ENCODE data around the gene PIK3CD. TPM values are rescaled to one million over a fixed set of nuclear protein-coding genes. Genes with fewer than 3 reads are reported as not detected.

PIK3CD gene
- total and polyA plus RNA-seq, 2 of the 4 experiments (the other 2 are of a cell fraction): 5.0 to 12.1 TPM

GRCh38 chr1:9689971-9690381 is 38.4 kb downstream of the PIK3CD start:
- Histone ChIP-seq H3K4me1 (ENCODE audit: control insufficient read depth, insufficient read depth, low read length) (peaks cover 18% of the 10 kb centered on the region), H4K91ac (ENCODE audit: insufficient read depth, low read depth, low read length) (peak overlapping the region; percentile 53), H3K4me2 (ENCODE audit: low read depth, low read length) (peak overlapping the region; percentile 79), H2BK120ac (ENCODE audit: low read depth, low read length) (peak overlapping the region; percentile 64), H4K5ac (ENCODE audit: low read depth, low read length) (no peak overlapping the region), H3K23ac (ENCODE audit: low read depth, low read length) (peak overlapping the region; percentile 81), H2AK9ac (replicated peaks; ENCODE audit: low read depth, low read length, poor library complexity) (peak overlapping the region; percentile 99), H3K9me1 (ENCODE audit: insufficient read depth, low read length) (peaks cover 14% of the 10 kb centered on the region), H2AK5ac (ENCODE audit: low read depth, low read length) (peak overlapping the region; percentile 57), H3K79me1 (ENCODE audit: low read depth in 1 of 2, low read length in 2 of 2) (peaks cover 6 to 40% of the 10 kb centered on the region in 2 experiments), H3K18ac (ENCODE audit: low read depth, low read length) (peak overlapping the region; percentile 24; the same call in 1 of the 2 replicates), H3K14ac (replicated peaks; ENCODE audit: low read depth, low read length) (peak overlapping the region; percentile 29), H4K20me1 (ENCODE audit: insufficient read depth, low read length) (0 out of 2 replicates have a peak, but pooled peaks cover 7% of the 10 kb centered on the region), H2AFZ (replicated peaks; ENCODE audit: low read length, poor library complexity) (peak overlapping the region; percentile 95), H2BK15ac (ENCODE audit: low read depth, low read length) (peak overlapping the region; percentile 12; the same call in 1 of the 3 replicates), H3K36me3 (ENCODE audit: control insufficient read depth, insufficient read depth, low read length) (no peaks in the 10 kb centered on the region), H3K4me3 (ENCODE audit: insufficient read depth, low read depth, low read length) (peak overlapping the region; percentile 50), H3K56ac (ENCODE audit: extremely low read depth, insufficient read depth, low read length) (no peak overlapping the region; the same call in 1 of the 2 replicates), H3K9me3 (ENCODE audit: control insufficient read depth, insufficient read depth, low read length) (no peaks in the 10 kb centered on the region), H2BK5ac (ENCODE audit: low read depth, low read length, poor library complexity, severe bottlenecking) (peak overlapping the region; percentile 40), H4K8ac (ENCODE audit: low read depth in 2 of 2, low read length in 2 of 2) (peak overlapping the region; percentile 15 to 71; a peak in 1 of 4 replicates), H3K27me3 (ENCODE audit: control insufficient read depth, insufficient read depth, low read length) (no peaks in the 10 kb centered on the region), H2BK20ac (ENCODE audit: low read depth, low read length) (no peak overlapping the region), H3K27ac (ENCODE audit: insufficient read depth, low read length) (peak overlapping the region; percentile 24; the same call in 1 of the 2 replicates), H3K9ac (ENCODE audit: low read depth, low read length) (peak overlapping the region; percentile 34), H3K4ac (ENCODE audit: low read depth, low read length) (peak overlapping the region; percentile 67)
- no TSS peak for BruUV-seq (replicated peaks)
- in situ Hi-C loops (cut with MboI; ENCODE audit: low sequenced_read_pairs): no loop called here
- intact Hi-C loops (cut with micrococcal nuclease): loop anchor here (1.0 kb wide), 1 partner anchor 63 kb away; no protein-coding TSS in a partner anchor
- TF ChIP-seq MAZ (IDR thresholded peaks at IDR 0.05; ENCODE audit: borderline replicate concordance, low read depth, low read length) (no peak), CEBPB (IDR thresholded peaks at IDR 0.05; ENCODE audit: low read depth, low read length) (no peak), MXI1 (IDR thresholded peaks at IDR 0.05; ENCODE audit: borderline replicate concordance, low read depth, low read length) (peak; percentile 65; the same call in 1 of the 2 replicates), ELK1 (IDR thresholded peaks at IDR 0.05; ENCODE audit: borderline replicate concordance, low read depth, low read length) (no peak), BHLHE40 (IDR thresholded peaks at IDR 0.05; ENCODE audit: low read depth, low read length) (no peak), CHD1 (IDR thresholded peaks at IDR 0.05; ENCODE audit: low read depth, low read length) (no peak), SMC3 (IDR thresholded peaks at IDR 0.05; ENCODE audit: low read depth, low read length) (peak; percentile 29)
- TF ChIP-seq, protein P1, sequence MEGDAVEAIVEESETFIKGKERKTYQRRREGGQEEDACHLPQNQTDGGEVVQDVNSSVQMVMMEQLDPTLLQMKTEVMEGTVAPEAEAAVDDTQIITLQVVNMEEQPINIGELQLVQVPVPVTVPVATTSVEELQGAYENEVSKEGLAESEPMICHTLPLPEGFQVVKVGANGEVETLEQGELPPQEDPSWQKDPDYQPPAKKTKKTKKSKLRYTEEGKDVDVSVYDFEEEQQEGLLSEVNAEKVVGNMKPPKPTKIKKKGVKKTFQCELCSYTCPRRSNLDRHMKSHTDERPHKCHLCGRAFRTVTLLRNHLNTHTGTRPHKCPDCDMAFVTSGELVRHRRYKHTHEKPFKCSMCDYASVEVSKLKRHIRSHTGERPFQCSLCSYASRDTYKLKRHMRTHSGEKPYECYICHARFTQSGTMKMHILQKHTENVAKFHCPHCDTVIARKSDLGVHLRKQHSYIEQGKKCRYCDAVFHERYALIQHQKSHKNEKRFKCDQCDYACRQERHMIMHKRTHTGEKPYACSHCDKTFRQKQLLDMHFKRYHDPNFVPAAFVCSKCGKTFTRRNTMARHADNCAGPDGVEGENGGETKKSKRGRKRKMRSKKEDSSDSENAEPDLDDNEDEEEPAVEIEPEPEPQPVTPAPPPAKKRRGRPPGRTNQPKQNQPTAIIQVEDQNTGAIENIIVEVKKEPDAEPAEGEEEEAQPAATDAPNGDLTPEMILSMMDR (conservative IDR thresholded peaks at IDR 0.05; ENCODE audit: low read depth, low read length): peak; percentile 23
- 0% methylated on average over 1 of the region's 23 CpGs; no CpG with 5 or more reads in 1 of the 2 experiments for WGBS, 2 experiments (ENCODE audit: extremely low coverage in 2 of 2, insufficient read length in 1 of 2)
- ATAC-seq (ENCODE audit: low read depth): peak; percentile 22
- no peak for DNase-seq
- POLR2A ChIA-PET (ENCODE audit: unreplicated experiment): no interaction called here
- dilution Hi-C loops (cut with HindIII; ENCODE audit: low sequenced_read_pairs, unreplicated experiment): no loop called here
- CTCF ChIA-PET: no interaction called here

All from IMR-90 (cell line).